ENCODE measurements around the gene PTPRK. TPM values are rescaled to one million over a fixed set of nuclear protein-coding genes. Genes with fewer than 3 reads are reported as not detected.

PTPRK gene
- total RNA-seq, 4 donors from 2014 or later: 20.0 to 64.2 (median 36.6) TPM

DNA sequence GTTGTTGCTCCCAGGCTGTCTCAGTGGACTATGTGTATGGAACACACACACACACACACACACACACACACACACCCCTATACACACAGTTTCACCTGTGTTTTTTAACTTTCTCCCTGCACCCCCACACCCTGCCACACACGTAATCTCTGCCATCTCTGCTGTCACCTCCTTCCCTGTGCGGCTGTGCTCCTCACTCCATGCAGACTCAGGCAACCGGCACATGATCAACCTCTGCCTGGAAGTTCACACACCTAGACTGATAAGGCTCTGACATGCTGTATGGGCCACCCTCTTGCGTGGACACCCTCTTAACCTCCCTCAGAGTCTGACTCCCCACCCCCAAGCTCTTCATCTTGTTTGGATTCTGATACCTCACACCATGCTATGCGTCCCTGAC, 467.3 kb downstream of the PTPRK start:
- Histone ChIP-seq H3K9me3 (no peaks in the 10 kb centered on the region), H3K27ac (no peak overlapping the region), H3K4me3 (no peak overlapping the region), H3K27me3 (no peaks in the 10 kb centered on the region), H3K36me3 (no peaks in the 10 kb centered on the region), H3K4me1 (no peaks in the 10 kb centered on the region)
- intact Hi-C loops (cut with DNase I; ENCODE audit: low total_unique reads): no loop called here
- no peak for DNase-seq
- TF ChIP-seq, protein P1, sequence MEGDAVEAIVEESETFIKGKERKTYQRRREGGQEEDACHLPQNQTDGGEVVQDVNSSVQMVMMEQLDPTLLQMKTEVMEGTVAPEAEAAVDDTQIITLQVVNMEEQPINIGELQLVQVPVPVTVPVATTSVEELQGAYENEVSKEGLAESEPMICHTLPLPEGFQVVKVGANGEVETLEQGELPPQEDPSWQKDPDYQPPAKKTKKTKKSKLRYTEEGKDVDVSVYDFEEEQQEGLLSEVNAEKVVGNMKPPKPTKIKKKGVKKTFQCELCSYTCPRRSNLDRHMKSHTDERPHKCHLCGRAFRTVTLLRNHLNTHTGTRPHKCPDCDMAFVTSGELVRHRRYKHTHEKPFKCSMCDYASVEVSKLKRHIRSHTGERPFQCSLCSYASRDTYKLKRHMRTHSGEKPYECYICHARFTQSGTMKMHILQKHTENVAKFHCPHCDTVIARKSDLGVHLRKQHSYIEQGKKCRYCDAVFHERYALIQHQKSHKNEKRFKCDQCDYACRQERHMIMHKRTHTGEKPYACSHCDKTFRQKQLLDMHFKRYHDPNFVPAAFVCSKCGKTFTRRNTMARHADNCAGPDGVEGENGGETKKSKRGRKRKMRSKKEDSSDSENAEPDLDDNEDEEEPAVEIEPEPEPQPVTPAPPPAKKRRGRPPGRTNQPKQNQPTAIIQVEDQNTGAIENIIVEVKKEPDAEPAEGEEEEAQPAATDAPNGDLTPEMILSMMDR (IDR thresholded peaks at IDR 0.05): no peak
- no peak for TF ChIP-seq POLR2A (IDR thresholded peaks at IDR 0.05)

DNA sequence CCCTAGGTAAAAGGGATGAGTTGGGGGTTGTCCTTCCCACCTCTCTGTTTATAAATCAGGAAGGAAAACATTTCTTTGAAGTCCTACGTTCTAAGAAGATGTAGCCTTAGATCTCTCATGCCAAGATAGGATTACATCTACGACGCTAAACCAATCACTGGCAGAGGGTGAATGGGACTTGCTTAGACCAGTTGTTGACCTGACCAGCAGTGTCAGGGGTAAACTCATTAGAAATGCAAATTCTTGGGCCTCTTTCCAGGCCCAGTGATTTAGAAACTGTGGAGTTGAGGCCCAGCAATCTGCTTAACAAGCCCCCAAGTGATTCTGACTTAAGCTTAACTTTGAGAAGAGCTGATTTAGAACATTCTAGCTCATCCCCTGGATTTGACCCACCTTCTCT, 472.4 kb downstream of the PTPRK start:
- H3K4me1 ChIP-seq: no peaks in the 10 kb centered on the region
- intact Hi-C loops (cut with DNase I; ENCODE audit: low total_unique reads): no loop called here
- H3K4me3 ChIP-seq: no peak overlapping the region
- no peak overlapping the region for H3K27ac ChIP-seq
- TF ChIP-seq, protein P1 (IDR thresholded peaks at IDR 0.05): no peak
- H3K36me3 ChIP-seq: no peaks in the 10 kb centered on the region
- DNase-seq: no peak
- no peaks in the 10 kb centered on the region for H3K9me3 ChIP-seq
- H3K27me3 ChIP-seq: no peaks in the 10 kb centered on the region

DNA sequence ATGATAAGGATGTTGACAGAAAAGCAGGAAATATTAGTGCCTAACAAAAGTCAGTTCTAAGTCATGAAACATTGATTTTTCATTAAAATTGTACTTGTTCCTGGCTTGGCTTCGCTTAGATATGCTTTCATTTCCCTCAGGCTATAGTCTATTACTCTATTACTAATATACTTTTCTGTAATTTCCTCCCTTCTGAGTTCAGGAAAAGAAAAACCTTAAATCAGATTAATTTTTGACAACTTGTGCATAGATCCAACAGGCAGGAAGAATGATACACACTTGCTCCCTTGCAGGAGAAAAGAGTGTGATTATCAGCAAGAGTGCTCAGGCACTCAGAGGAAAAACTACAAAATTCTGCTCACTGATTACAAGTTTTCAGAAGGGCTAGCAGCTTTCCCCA, 474.4 kb downstream of the PTPRK start:
- H3K36me3 ChIP-seq: no peaks in the 10 kb centered on the region
- no peak for DNase-seq
- H3K4me1 ChIP-seq: no peaks in the 10 kb centered on the region
- H3K4me3 ChIP-seq: no peak overlapping the region
- intact Hi-C loops (cut with DNase I; ENCODE audit: low total_unique reads): no loop called here
- TF ChIP-seq POLR2A (IDR thresholded peaks at IDR 0.05): no peak
- TF ChIP-seq, protein P1 (IDR thresholded peaks at IDR 0.05): no peak
- no peaks in the 10 kb centered on the region for H3K9me3 ChIP-seq
- H3K27ac ChIP-seq: no peak overlapping the region
- H3K27me3 ChIP-seq: no peaks in the 10 kb centered on the region

DNA sequence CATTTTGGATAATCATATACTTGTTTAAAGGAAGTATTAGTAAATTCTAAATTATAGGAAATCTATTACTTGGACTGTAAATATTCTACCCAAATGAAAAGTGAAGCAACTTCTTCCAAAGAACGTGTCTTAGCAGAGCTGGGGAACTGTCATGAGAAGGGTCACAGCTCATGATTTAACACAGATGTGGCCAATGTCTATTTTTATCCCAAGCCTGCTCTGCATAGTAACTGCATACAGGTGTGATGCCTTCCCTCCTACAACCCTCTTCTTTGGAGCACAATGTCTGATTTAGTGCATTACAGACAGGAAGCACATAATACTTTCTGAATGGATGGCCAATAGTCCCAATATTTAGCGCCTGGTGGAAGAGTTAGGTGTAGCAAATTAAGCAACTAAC, 480.9 kb downstream of the PTPRK start:
- no peak for DNase-seq
- Histone ChIP-seq H3K36me3 (no peaks in the 10 kb centered on the region), H3K4me3 (no peak overlapping the region), H3K27ac (no peak overlapping the region), H3K4me1 (no peaks in the 10 kb centered on the region), H3K27me3 (no peaks in the 10 kb centered on the region), H3K9me3 (no peaks in the 10 kb centered on the region)
- intact Hi-C loops (cut with DNase I; ENCODE audit: low total_unique reads): no loop called here
- TF ChIP-seq, protein P1 (IDR thresholded peaks at IDR 0.05): no peak
- no peak for TF ChIP-seq POLR2A (IDR thresholded peaks at IDR 0.05)

DNA sequence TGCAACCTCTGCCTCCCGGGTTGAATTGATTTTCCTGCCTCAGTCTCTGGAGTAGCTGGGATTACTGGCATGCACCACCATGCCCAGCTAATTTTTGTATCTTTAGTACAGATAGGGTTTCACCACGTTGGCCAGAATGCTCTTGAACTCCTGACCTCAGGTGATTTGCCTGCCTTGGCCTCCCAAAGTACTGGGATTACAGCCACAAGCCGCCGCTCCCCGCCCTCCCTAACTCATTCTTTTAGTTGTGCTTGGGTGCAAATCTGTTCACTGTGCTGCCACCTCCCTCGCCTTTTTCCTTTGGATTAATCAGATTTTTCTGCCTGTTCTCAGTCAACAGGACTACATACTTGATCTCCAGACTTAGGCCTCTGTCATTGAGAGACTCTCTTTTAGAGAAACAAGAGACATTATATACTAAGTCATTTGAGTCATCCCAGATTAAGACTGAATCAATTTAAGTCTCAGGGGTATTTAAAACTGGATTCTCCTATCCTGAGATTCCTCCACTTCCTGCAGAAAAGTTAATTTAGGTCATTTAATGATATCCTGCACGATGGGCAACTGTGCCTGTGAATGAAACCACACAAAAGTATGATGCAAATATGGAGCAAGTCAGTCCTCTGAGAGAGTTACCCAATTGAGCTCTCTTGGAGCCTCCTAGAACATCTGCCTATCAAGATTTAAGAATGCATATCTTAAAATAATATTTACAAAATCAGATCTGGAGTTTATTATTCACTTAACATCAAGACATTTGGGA, 483.4 kb downstream of the PTPRK start:
- Histone ChIP-seq H3K4me3 (no peak overlapping the region), H3K27me3 (no peaks in the 10 kb centered on the region), H3K27ac (no peak overlapping the region), H3K9me3 (no peaks in the 10 kb centered on the region), H3K36me3 (no peaks in the 10 kb centered on the region), H3K4me1 (no peaks in the 10 kb centered on the region)
- DNase-seq: no peak
- TF ChIP-seq POLR2A (IDR thresholded peaks at IDR 0.05): no peak
- intact Hi-C loops (cut with DNase I; ENCODE audit: low total_unique reads): no loop called here
